NCI-H510A (cell line): ENCODE data around the gene PXDN.
"Not testable (repeated sequence)": the region's sequence is repeated elsewhere in the genome, so short reads cannot be mapped to it uniquely, and the experiment has no call there.

Experiments
- DNase-seq: peaks from one replicate; lab custom pipeline; 2025; lab: John Stamatoyannopoulos, UW

Gene PXDN

GRCh38 chr2:1681017-1681318, 63.3 kb downstream of the PXDN start:
- no peak for DNase-seq

GRCh38 chr2:1680222-1681016, 63.9 kb downstream of the PXDN start:
- no peak for DNase-seq

GRCh38 chr2:1679488-1680039, 64.8 kb downstream of the PXDN start:
- DNase-seq: not testable (repeated sequence)

GRCh38 chr2:1679065-1679464, 65.2 kb downstream of the PXDN start:
- DNase-seq: not testable (repeated sequence)

- DNase-seq: no peak
Measured at GRCh38 chr2:1678609-1679008, 65.7 kb downstream of the PXDN start.

GRCh38 chr2:1677821-1678165, 66.5 kb downstream of the PXDN start:
- no peak for DNase-seq

GRCh38 chr2:1676913-1677820, 67.1 kb downstream of the PXDN start:
- no peak for DNase-seq

GRCh38 chr2:1676091-1676912, 68.0 kb downstream of the PXDN start:
- DNase-seq: no peak

GRCh38 chr2:1675633-1676032, 68.7 kb downstream of the PXDN start:
- no peak for DNase-seq

GRCh38 chr2:1674766-1675397, 69.4 kb downstream of the PXDN start:
- no peak for DNase-seq

GRCh38 chr2:1674276-1674675, 70.0 kb downstream of the PXDN start:
- DNase-seq: no peak

GRCh38 chr2:1673160-1673944, 71.0 kb downstream of the PXDN start:
- no peak for DNase-seq

- DNase-seq: no peak
Measured at GRCh38 chr2:1672738-1673137, 71.6 kb downstream of the PXDN start.

GRCh38 chr2:1671916-1672315, 72.4 kb downstream of the PXDN start:
- DNase-seq: no peak

- DNase-seq: no peak
Measured at GRCh38 chr2:1670636-1671035, 73.7 kb downstream of the PXDN start.

GRCh38 chr2:1665761-1666505, 78.4 kb downstream of the PXDN start:
- DNase-seq: no peak

- DNase-seq: no peak
Measured at GRCh38 chr2:1664698-1665097, 79.6 kb downstream of the PXDN start.

GRCh38 chr2:1664076-1664605, 80.2 kb downstream of the PXDN start:
- no peak for DNase-seq

GRCh38 chr2:1663621-1664020, 80.7 kb downstream of the PXDN start:
- no peak for DNase-seq

- DNase-seq: no peak
Measured at GRCh38 chr2:1662606-1663180, 81.6 kb downstream of the PXDN start.
